Erythroblast (primary cell): ENCODE data around the gene LRRC1.

Experiments
- GATA1 ChIP-seq: IDR thresholded peaks from 2 replicates; pipeline ENCODE4 v1.6.1; 2011; ENCODE audit warnings: low read depth, mild to moderate bottlenecking, control low read depth, low read length, moderate library complexity
- POLR2A ChIP-seq: IDR thresholded peaks from 2 replicates; pipeline ENCODE4 v1.6.1; 2011; ENCODE audit warnings: mild to moderate bottlenecking, low read length

- TF ChIP-seq POLR2A (no peak), GATA1 (no peak)
Measured at GRCh38 chr6:53795340-53795701, 516 bp downstream of the LRRC1 start.
